ENCODE results near the gene ZNF516.

Gene ZNF516

GRCh38 chr18:76506974-76507764 lies 12.1 kb upstream of the ZNF516 start:
- no peak for DNase-seq

DNA sequence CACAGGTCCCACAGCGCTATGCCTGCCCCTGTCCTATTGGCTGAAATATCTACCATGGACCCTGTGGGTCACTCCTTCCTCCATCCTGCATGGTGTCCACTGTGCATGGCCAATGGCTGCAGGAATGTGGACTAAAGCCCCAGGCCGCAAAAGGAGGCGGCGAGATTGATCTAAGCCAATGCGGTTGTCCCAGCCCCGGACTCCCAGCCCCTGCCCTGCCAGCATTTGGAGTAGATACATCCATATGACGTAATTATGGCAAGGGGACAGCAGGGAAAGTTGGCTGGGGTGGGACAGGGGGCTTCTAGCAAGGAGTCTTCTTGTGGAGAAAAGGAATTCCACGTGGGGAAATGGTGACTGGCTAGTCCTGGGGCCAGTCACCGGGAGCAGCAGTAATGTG lies 11.4 kb upstream of the ZNF516 start:
- no peak for DNase-seq

DNA sequence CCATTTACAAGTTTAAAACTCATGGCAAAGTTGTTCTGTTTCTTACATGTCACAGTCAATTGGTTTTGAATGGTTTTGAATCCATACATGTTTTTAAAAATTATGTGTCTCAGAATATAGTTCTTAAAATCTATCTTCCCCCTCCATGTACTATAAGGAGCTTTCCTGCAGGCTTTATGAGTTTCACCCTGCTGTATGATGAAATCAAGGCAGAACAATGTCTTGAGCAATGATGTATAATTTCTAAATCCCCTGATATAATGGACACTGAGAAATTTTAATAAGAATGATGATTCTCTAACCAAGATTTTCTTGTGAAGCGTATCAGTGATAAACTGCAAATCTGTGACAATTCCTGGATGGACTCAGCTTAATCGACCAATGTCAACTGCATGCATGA lies 10.6 kb upstream of the ZNF516 start:
- DNase-seq, result no peak

DNA sequence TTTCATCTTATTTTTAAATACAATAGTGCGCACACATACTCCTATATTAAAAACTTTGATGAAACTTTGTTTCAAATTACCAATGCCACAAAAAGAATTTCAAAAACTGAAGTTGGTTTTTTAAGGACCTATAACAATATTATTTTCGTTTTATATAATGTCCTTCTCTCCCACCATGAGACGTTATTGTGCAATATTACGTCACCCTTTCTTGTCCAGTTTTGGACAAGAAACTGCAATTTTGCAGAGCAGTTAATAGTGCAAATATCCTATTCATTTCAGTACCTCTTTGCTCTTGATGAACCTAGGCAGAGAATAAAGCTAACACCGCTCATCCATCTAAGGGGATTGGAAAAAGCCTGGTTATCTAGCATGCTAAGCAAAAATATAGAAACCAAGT lies 9.7 kb upstream of the ZNF516 start:
- DNase-seq, result no peak

- peak in 1 of 56 donors; percentile 21 for DNase-seq
Observed at GRCh38 chr18:76503649-76504386, 8.8 kb upstream of the ZNF516 start.

DNA sequence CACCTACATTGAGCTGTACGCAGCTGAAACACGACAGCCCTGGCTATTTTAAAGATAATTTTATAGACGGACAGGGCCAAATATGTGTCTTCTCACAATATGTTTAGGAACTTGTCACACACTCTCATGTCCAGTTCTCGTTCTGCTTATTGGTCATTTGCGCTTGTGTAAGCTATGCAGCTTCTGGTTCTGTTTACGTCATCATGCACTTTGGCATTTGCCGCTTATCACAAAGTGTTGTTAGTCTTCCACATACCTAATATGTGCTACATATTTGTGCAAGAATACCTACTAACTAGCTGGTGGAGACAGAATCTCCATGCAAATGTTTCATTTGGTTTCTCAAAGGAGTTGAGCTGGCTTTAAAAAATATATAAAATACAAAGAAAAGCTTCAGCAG lies 7.5 kb upstream of the ZNF516 start:
- DNase-seq, result no peak

- DNase-seq, result no peak
Observed at GRCh38 chr18:76499637-76500340, 4.7 kb upstream of the ZNF516 start.

DNA sequence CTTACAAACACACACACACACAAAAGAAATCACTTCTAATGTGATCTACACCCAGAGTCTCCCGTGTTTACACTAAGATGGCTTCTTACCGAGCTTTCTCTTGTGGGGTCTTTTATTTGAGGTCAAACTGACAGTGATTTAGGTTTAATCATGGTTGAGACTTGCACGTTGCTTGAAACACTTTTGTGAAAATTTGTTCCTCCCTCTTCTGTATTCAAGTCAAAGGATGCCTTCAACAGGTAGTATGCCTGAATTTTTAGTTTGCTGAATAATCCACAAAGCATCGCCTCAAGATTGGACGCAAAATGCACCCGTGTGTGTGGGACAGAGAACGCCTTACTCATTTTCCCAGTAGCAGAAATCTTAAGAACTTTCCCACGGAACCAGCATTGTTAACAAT lies 4.0 kb upstream of the ZNF516 start:
- DNase-seq, result no peak

- no peak for DNase-seq
Observed at GRCh38 chr18:76498064-76498463, 3.0 kb upstream of the ZNF516 start.

GRCh38 chr18:76497021-76497420 lies 2.0 kb upstream of the ZNF516 start:
- DNase-seq, result no peak

DNA sequence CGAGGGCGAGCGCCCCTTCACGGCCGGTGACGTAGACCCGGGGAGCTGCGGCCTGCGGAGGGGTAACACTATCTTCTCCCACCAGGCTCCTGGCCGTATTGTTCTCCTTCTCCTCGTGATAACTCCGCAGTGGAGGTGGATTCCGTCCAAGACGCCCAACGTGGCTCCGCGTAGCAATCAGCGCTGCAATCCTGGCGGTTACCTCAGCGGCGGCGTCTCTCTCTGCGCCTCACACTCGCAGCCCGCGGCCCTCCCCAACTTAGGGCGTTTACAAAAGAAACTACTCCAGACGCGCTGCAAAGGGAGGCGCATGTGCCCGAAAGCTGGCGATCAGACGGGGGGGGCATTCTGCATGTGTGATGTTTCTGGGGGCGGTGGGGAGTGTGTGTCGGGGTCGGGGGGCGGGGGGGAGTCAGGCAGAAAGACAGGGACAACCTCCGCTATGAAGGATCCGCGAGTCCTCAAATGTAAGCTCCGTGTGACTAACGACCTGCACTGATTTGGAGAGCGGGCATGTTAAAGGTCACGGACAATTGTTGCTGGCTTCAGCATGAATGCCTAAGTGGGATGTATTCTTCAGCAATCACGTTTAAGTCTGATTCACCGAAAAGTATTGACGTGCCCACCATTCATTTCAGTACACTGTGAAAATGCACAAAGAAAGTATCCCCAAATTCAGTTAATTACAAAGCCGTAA lies 1.3 kb upstream of the ZNF516 start:
- DNase-seq, result peak in 6 of 56 donors; percentile 32 to 60 (median 43)

DNA sequence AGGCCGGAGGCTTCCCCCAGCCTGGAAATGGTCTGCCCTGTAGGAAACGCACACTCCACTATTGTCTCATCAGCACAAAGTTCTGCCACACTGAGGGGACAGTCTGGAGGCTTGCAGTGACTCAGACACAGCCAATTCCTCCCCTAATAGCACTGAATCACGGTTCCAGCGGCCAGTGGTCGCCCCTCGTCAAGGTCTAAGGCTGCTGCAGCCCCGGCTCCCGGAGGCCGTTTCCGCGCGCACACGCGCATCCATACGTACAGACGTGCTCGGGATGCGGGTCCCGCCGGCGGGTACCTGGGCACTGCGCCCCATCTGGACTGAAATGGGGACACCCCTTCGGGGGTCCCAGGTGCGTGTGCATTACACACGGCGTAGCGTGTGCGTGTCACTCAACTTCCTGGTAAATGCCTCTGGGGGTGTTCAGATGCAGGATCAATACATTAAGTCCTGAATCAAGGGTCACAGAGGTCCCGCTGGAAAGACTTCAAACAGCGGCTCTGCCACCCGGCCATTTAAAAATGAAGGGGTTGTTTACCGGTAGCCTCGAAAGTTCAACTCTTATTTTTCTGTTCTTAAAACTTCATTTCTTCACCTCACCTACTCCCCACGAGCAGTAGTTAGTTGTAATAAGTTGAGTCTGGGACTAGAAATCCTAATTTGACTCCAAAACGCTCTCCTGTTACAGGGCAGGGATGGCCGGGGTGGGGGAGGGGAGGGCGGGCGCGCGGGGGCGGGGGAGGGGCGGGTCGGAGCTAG lies 572 bp upstream of the ZNF516 start:
- peak in 3 of 56 donors; percentile 21 to 41 (median 24) for DNase-seq

- DNase-seq, result peak in 9 of 56 donors; percentile 39 to 71 (median 50)
Observed at GRCh38 chr18:76494231-76495005, 624 bp downstream of the ZNF516 start.

- DNase-seq, result peak in 2 of 56 donors; percentile 43 to 75
Observed at GRCh38 chr18:76493213-76494161, 1.6 kb downstream of the ZNF516 start.

- peak; percentile 44 to 96 (median 86) for DNase-seq
Observed at GRCh38 chr18:76492669-76493212, 2.3 kb downstream of the ZNF516 start.

GRCh38 chr18:76491776-76492668 lies 3.0 kb downstream of the ZNF516 start:
- DNase-seq, result peak in 16 of 56 donors; percentile 34 to 76 (median 54)

GRCh38 chr18:76491473-76491775 lies 3.6 kb downstream of the ZNF516 start:
- peak in 19 of 56 donors; percentile 28 to 69 (median 47) for DNase-seq

Data from amygdala (tissue), 56 donors.